ENCODE data around the gene XYLT2. TPM values are rescaled to one million over a fixed set of nuclear protein-coding genes. Genes with fewer than 3 reads are reported as not detected.

Gene XYLT2
- total RNA-seq, 1 experiment from 2014 or later, result 75.8 TPM

- Histone ChIP-seq H3K4me1 (no peaks in the 10 kb centered on the region; the same call in 1 of the 2 replicates), H3K9me3 (no peaks in the 10 kb centered on the region), H3K4me3 (ENCODE audit: low read depth, low read length) (no peak overlapping the region), H3K27me3 (replicated peaks; ENCODE audit: control insufficient read depth, insufficient read depth, low read length) (no peaks in the 10 kb centered on the region), H3K36me3 (ENCODE audit: control insufficient read depth, insufficient read depth, low read length) (peaks cover 19% of the 10 kb centered on the region)
- intact Hi-C loops (cut with micrococcal nuclease; ENCODE audit: unreplicated experiment), result loop anchor here (10.0 kb wide), 1 partner anchor 330 kb away; no protein-coding TSS in a partner anchor
- POLR2A ChIA-PET, result interaction anchor here (0.6 to 0.8 kb wide), 3 partner anchors 13 to 136 kb away, joined by 3 read pairs; no protein-coding TSS in a partner anchor
- H3K27ac Mint-ChIP-seq (ENCODE audit: unreplicated experiment), result peak overlapping the region; percentile 31
- no peak for DNase-seq
- no peaks in the 10 kb centered on the region for H3K27me3 Mint-ChIP-seq (ENCODE audit: insufficient read depth, unreplicated experiment)
- TF ChIP-seq CTCF (IDR thresholded peaks at IDR 0.05; ENCODE audit: insufficient read depth in 1 of 2, low read depth in 1 of 2, low read length in 1 of 2, severe bottlenecking in 1 of 2, unreplicated experiment in 1 of 2), result no peak
- CTCF ChIA-PET, result interaction anchor here (0.9 to 4.8 kb wide), 5 partner anchors 10 to 213 kb away, joined by 3 to 65 read pairs (median 4); partner anchors contain the start of genes LRRC59 and RSAD1
- H3K9me3 Mint-ChIP-seq (ENCODE audit: unreplicated experiment), result no peaks in the 10 kb centered on the region
- no TSS peak for BruUV-seq (replicated peaks)
- peaks cover 10% of the 10 kb centered on the region for H3K4me1 Mint-ChIP-seq (ENCODE audit: low read depth, unreplicated experiment)
- peaks cover 75% of the 10 kb centered on the region for H3K36me3 Mint-ChIP-seq (ENCODE audit: insufficient read depth, unreplicated experiment)
- no peak overlapping the region for H3K4me3 Mint-ChIP-seq (ENCODE audit: unreplicated experiment)
These were observed 19.2 kb downstream of the XYLT2 start for GRCh38 chr17:50365165-50365564.

GRCh38 chr17:50365649-50366393 is 19.9 kb downstream of the XYLT2 start:
- ChIA-PET POLR2A (interaction anchor here (0.6 to 0.8 kb wide), 3 partner anchors 32 to 176 kb away, joined by 3 read pairs; no protein-coding TSS in a partner anchor), CTCF (interaction anchor here (0.6 to 4.8 kb wide), 5 partner anchors 11 to 214 kb away, joined by 3 to 65 read pairs (median 4); partner anchors contain the start of genes LRRC59 and RSAD1)
- H3K27me3 Mint-ChIP-seq (ENCODE audit: insufficient read depth, unreplicated experiment), result no peaks in the 10 kb centered on the region
- H3K27ac Mint-ChIP-seq (ENCODE audit: unreplicated experiment), result peak overlapping the region; percentile 31
- TF ChIP-seq CTCF (IDR thresholded peaks at IDR 0.05; ENCODE audit: insufficient read depth in 1 of 2, low read depth in 1 of 2, low read length in 1 of 2, severe bottlenecking in 1 of 2, unreplicated experiment in 1 of 2), result no peak
- H3K36me3 Mint-ChIP-seq (ENCODE audit: insufficient read depth, unreplicated experiment), result peaks cover 74% of the 10 kb centered on the region
- Histone ChIP-seq H3K4me1 (no peaks in the 10 kb centered on the region; the same call in 1 of the 2 replicates), H3K36me3 (ENCODE audit: control insufficient read depth, insufficient read depth, low read length) (peaks cover 22% of the 10 kb centered on the region), H3K9me3 (no peaks in the 10 kb centered on the region), H3K27me3 (replicated peaks; ENCODE audit: control insufficient read depth, insufficient read depth, low read length) (no peaks in the 10 kb centered on the region), H3K4me3 (ENCODE audit: low read depth, low read length) (no peak overlapping the region)
- H3K9me3 Mint-ChIP-seq (ENCODE audit: unreplicated experiment), result no peaks in the 10 kb centered on the region
- no TSS peak for BruUV-seq (replicated peaks)
- no peak overlapping the region for H3K4me3 Mint-ChIP-seq (ENCODE audit: unreplicated experiment)
- DNase-seq, result no peak
- intact Hi-C loops (cut with micrococcal nuclease; ENCODE audit: unreplicated experiment), result loop anchor here (10.0 kb wide), 1 partner anchor 329 kb away; no protein-coding TSS in a partner anchor
- H3K4me1 Mint-ChIP-seq (ENCODE audit: low read depth, unreplicated experiment), result peaks cover 10% of the 10 kb centered on the region

- no TSS peak for BruUV-seq (replicated peaks)
These were observed 21.5 kb downstream of the XYLT2 start for GRCh38 chr17:50367401-50367800.

More at GRCh38 chr17:50367401-50367800, 21.5 kb downstream of the XYLT2 start:
- ChIA-PET CTCF (interaction anchor here (1.0 to 1.4 kb wide), 2 partner anchors 21 to 112 kb away, joined by 3 to 4 read pairs; partner anchors contain the start of gene XYLT2), POLR2A (interaction anchor here (0.6 kb wide), 1 partner anchor 30 kb away, joined by 5 read pairs; no protein-coding TSS in a partner anchor)
- no peak for DNase-seq
- no peak overlapping the region for H3K4me3 ChIP-seq (ENCODE audit: low read depth, low read length)
- Mint-ChIP-seq H3K4me1 (ENCODE audit: low read depth, unreplicated experiment) (peaks cover 17% of the 10 kb centered on the region), H3K27me3 (ENCODE audit: insufficient read depth, unreplicated experiment) (no peaks in the 10 kb centered on the region), H3K4me3 (ENCODE audit: unreplicated experiment) (no peak overlapping the region), H3K27ac (ENCODE audit: unreplicated experiment) (no peak overlapping the region), H3K36me3 (ENCODE audit: insufficient read depth, unreplicated experiment) (peaks cover 72% of the 10 kb centered on the region), H3K9me3 (ENCODE audit: unreplicated experiment) (no peaks in the 10 kb centered on the region)
- TF ChIP-seq CTCF (IDR thresholded peaks at IDR 0.05; ENCODE audit: insufficient read depth in 1 of 2, low read depth in 1 of 2, low read length in 1 of 2, severe bottlenecking in 1 of 2, unreplicated experiment in 1 of 2), result no peak
- peaks cover 7% of the 10 kb centered on the region; the same call in 1 of the 2 replicates for H3K4me1 ChIP-seq
- intact Hi-C loops (cut with micrococcal nuclease; ENCODE audit: unreplicated experiment), result loop anchor here (10.0 kb wide), 1 partner anchor 327 kb away; no protein-coding TSS in a partner anchor
- H3K36me3 ChIP-seq (ENCODE audit: control insufficient read depth, insufficient read depth, low read length), result peaks cover 22% of the 10 kb centered on the region
- no peaks in the 10 kb centered on the region for H3K27me3 ChIP-seq (replicated peaks; ENCODE audit: control insufficient read depth, insufficient read depth, low read length)
- no peaks in the 10 kb centered on the region for H3K9me3 ChIP-seq

Measured in Caco-2 (cell line).